BLaER1 (cell line): ENCODE measurements around the gene ZNF627.

ENCODE experiments used
- H3K27ac ChIP-seq: shearing (Covaris generic); formaldehyde crosslinking; 2 replicates; pipeline ENCODE4 v1.8.1; 2022
- H3K27me3 ChIP-seq: shearing (Covaris generic); formaldehyde crosslinking; 2 replicates; pipeline ENCODE4 v1.8.1; 2022
- H3K36me3 ChIP-seq: shearing (Covaris generic); formaldehyde crosslinking; 2 replicates; pipeline ENCODE4 v1.8.1; 2022
- H3K4me1 ChIP-seq: shearing (Covaris generic); formaldehyde crosslinking; 2 replicates; pipeline ENCODE4 v1.8.1; 2022
- H3K4me2 ChIP-seq: shearing (Covaris generic); formaldehyde crosslinking; 2 replicates; pipeline ENCODE4 v1.8.1; 2022
- H3K4me3 ChIP-seq: shearing (Covaris generic); formaldehyde crosslinking; 2 replicates; pipeline ENCODE4 v1.8.1; 2022
- H3K9ac ChIP-seq: shearing (Covaris generic); formaldehyde crosslinking; 2 replicates; pipeline ENCODE4 v1.8.1; 2022
- H3K9me3 ChIP-seq: shearing (Covaris generic); formaldehyde crosslinking; 2 replicates; pipeline ENCODE4 v1.8.1; 2022
- H4K20me1 ChIP-seq: shearing (Covaris generic); formaldehyde crosslinking; 2 replicates; pipeline ENCODE4 v1.8.1; 2022
- Cebpa-rat ChIP-seq: shearing (Covaris generic); IDR thresholded peaks from 2 replicates; pipeline ENCODE4 v1.8.1; 2022

ZNF627 gene

DNA sequence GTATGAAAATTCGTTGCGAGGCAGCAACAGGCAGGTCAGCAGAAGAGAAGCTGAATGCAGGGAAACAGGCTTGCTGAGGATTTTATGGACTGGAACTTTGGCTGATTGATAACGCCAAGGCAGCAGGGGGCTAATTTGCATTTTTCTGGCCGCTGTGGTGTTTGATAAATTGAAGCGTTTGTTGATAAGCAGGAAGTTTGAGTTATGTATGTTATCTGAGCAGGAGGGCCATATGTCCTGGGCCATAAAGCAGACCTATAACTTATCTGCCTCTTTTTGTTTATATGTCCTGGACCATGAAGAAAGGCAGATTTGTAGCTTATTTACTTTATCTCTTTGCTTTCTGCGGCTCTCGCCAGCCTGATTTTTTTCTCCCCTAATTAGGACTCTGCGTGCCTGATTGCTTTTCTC, 65.9 kb downstream of the ZNF627 start:
- Histone ChIP-seq H3K4me3 (no peak overlapping the region), H3K4me1 (no peaks in the 10 kb centered on the region), H3K9ac (no peak overlapping the region), H3K4me2 (no peak overlapping the region), H3K9me3 (peaks cover 4% of the 10 kb centered on the region; the same call in 1 of the 2 replicates), H3K27me3 (no peaks in the 10 kb centered on the region), H3K27ac (no peak overlapping the region), H4K20me1 (no peaks in the 10 kb centered on the region), H3K36me3 (peaks cover 12% of the 10 kb centered on the region; the same call in 1 of the 2 replicates)
- no peak for TF ChIP-seq Cebpa-rat
